GM18868 (cell line): ENCODE measurements around the gene C2CD2L.
"Not testable (repeated sequence)": the region's sequence is repeated elsewhere in the genome, so short reads cannot be mapped to it uniquely, and the experiment has no call there.

ENCODE experiments used
- ATAC-seq: cut with Tn5 transposase; IDR thresholded peaks from one replicate; pipeline ENCODE4 v1.9.1; 2021; ENCODE audit warnings: mild to moderate bottlenecking, moderate library complexity; ENCODE audit not compliant: unreplicated experiment

Gene C2CD2L

GRCh38 chr11:119149018-119149785 is 42.1 kb downstream of the C2CD2L start, which contains the start of gene ABCG4:
Gene ABCG4, plus strand, starts transcription at chr11:119149052. Its CDS starts 914 bp downstream, at chr11:119149966.
- ATAC-seq = no peak

- no peak for ATAC-seq
These were observed 42.7 kb downstream of the C2CD2L start for GRCh38 chr11:119149786-119150275.

DNA sequence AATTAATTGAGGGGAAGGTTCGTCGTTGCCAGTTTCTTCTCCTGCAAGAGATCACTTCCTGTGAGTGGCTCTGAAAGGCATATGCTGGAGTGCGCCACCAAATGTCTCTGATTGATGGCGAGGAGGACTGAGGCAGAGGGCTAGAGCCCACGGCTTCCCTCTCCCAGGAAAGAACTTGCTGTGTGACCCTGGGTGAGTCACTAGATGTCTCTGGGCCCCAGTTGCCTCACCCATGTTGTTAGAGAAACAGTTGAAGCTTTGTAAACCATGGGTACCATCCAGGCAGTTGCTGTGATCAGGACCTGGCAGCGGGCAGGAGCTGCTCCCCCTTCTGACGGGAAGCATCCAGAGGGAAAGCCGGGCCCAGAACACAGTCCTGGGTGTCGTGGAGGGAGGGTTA is 44.9 kb downstream of the C2CD2L start:
- no peak for ATAC-seq

DNA sequence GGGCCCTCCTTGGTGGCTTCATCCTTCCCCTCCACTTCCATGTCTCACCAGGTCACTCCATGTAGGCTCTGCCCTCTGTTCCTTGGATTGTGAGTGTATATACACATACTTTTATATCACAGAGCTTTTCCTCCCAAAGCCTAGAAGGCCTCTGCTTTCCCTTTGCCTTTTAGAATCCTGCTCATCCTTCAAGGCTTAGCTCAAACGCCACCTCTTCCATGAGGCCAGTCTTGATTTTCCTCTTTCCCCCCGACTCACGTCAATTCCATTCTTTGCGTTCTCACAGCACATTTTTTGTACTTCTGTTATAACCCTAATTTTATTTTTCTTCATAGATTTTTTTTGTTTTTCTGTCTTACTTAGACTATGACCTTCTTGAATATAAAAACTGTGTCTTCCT is 45.5 kb downstream of the C2CD2L start:
- ATAC-seq = no peak

- ATAC-seq = no peak
These were observed 46.1 kb downstream of the C2CD2L start for GRCh38 chr11:119153049-119153818.

DNA sequence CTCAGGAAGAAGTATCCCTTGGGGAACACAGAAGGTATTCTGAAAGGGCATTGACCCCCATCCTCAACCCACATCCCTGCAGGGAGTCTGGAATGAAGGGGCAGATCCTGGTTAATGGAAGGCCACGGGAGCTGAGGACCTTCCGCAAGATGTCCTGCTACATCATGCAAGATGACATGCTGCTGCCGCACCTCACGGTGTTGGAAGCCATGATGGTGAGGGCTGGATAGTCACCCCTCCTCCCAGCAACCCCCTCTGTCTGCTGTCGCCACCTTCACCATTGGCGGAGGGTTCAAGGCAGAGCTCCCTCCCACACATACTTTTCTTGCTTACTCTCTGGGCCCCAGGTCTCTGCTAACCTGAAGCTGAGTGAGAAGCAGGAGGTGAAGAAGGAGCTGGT is 47.0 kb downstream of the C2CD2L start:
- ATAC-seq = no peak

DNA sequence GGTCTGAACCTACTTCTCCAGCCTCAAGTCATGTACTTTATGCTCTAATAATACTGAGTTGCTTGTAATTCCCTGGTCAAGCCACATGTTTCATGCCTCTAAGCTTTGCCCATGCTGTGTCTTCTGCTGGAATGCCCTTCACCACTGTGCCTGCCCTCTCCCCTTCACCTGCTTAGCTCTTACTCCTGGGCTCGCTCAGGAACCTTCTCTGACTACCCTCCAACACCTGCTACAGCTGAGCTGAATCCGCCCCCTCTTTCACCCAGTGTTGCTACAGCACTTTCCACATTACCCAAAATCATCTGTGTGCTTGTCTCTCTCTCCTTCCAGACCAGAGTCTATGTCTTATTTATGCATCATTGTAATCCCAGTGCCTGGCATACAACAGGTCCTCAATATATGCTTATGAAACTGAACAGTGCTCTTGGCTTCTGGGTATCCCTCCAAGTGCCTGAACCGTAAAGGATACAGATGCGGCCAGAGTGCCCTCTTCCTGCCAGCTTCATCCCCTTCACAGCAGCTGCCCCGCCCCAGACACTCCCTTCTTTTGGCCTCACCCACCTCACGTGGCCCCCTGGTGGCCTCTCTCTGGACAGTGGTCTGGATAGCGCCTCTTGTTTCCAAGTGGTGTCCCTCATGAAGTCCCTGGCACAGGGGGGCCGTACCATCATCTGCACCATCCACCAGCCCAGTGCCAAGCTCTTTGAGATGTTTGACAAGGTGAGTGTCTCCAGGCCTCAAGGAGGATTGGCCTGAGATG is 48.8 kb downstream of the C2CD2L start:
- no peak for ATAC-seq

- no peak for ATAC-seq
These were observed 49.4 kb downstream of the C2CD2L start for GRCh38 chr11:119156496-119156895.

DNA sequence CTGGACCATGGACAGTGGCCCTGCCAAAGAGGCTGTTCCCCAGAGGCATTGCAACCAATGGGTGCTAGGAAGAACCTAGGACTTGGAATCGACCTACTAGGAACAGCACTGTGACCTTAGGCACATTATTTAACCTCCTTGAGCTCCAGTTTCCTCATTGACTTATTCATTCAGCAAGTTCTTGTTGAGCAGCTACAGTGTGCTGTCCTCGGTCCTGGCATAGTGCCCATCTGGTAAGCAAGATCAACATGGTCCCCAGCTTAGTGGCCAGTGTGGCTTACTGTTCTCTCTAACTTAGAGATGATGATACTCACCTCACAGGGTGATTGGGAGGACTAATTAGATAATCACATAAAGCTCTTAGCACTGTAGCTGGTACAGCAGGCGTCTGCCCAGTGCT is 49.9 kb downstream of the C2CD2L start:
- ATAC-seq = no peak

- no peak for ATAC-seq
These were observed 51.3 kb downstream of the C2CD2L start for GRCh38 chr11:119158467-119158866.

GRCh38 chr11:119160151-119160550 is 53.0 kb downstream of the C2CD2L start:
- ATAC-seq = no peak

DNA sequence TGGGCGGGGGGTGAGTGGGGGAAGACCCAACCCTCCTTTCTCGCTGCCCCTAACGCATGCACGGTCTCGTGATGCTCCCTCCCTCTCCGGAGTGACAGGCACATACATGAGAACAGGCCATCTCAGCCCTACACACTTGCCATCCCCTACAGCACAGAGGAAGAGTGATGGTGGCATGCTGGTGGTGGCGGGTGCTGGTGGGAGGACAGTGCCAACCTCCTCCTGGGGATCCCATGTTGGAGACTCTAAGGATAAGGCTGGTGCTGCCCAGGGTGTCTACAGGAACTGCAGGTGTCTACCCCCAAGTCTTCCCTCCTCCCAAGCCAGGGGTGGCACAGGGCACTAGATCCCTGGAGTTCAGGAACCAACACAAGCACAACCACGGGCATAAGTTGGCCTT is 54.7 kb downstream of the C2CD2L start:
- no peak for ATAC-seq

- ATAC-seq = no peak
These were observed 59.4 kb downstream of the C2CD2L start for GRCh38 chr11:119166368-119167076.

DNA sequence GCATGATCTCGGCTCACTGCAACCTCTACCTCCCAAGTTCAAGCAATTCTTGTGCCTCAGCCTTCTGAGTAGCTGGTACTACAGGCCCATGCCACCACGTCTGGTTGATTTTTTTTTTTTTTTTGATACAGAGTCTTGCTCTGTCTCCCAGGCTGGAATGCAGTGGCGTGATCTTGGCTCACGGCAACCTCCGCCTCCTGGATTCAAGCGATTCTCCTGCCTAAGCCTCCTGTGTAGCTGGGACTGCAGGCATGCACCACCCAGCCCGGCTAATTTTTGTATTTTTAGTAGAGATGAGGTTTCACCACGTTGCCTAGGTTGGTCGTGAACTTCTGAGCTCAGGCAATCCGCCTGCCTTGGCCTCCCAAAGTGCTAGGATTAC is 59.9 kb downstream of the C2CD2L start:
- ATAC-seq = not testable (repeated sequence)

GRCh38 chr11:119167933-119168332 is 60.8 kb downstream of the C2CD2L start:
- no peak for ATAC-seq
